ENCODE measurements around the gene CACNA2D3. TPM values are rescaled to one million over a fixed set of nuclear protein-coding genes. Genes with fewer than 3 reads are reported as not detected.

Gene CACNA2D3
- total RNA-seq, 1 experiment from 2014 or later: 2.0 TPM

DNA sequence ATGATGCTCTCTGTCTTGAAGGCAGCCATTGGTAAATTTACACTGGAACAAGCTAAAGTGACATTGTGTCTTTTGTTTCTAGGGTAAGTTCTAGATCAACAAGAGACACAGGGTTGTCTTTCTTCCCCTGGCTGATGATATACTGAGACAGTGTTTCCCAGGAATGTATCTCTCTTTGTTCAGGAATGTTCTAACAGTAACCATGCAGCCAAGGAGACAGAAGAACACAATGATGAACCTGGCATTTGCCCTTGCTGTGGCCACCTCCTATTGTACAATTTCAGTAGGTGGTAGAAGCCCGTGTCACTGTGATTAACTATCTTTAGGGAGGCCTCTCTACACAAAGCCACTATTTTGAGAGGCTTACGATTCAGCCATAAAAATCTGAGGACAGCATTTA is 674.8 kb downstream of the CACNA2D3 start:
- no peak for DNase-seq (ENCODE audit: low read depth)

DNA sequence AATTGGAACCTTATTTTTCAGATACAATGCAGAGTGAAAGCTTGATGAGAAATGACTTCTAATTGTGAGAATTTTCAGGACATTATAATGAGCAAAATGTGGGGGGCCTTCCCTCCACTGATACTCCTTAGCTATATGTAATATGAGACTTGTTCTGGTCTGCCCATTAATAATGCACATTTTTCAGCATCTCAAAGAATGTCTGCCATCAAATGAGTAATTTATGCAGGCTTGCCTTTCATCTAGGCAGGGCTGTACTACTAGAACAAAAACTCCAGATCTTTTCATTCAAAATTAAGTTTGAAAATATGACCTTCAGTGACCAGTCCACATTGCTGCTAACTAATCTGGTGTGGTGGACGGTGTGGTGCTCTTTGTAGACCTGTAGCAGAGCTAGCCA is 678.1 kb downstream of the CACNA2D3 start:
- no peak for DNase-seq (ENCODE audit: low read depth)

DNA sequence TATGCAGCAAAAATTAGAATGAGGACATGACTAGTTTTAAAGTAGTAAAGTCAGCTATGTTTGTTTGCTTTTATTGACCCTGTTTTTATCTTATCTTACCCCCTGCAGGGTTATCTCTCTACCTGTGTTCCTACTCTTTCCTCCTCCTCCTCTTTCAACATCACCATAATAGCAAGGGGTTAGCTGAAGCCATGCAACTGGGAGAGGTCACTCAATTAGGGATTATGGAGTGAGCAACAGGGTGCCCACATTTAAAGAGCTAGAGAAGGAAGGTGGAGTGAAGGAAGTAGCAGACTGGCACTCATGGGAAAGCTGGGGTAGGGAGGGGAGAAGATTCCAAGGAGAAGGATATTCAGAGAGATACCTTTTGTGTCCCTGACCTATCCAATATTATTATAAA is 679.6 kb downstream of the CACNA2D3 start:
- DNase-seq (ENCODE audit: low read depth): no peak

DNA sequence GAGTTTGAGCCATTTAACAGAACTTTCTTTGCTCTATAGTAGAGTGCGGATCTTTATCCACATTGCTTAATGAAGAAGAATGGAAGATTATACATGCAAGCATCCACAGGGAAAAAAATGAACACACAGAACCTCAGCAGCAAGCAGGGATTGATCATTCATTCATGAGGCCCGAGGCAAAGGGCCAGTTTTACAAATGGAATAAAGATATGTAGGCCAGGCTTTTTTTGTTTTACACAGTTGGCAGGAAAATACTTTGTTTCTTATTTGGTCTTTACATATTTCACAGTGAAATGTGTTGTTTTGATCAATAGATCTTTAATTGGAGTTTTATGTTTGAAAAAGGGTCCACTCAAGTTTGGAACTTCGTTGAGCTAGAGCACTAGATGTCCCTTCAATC is 688.0 kb downstream of the CACNA2D3 start:
- DNase-seq (ENCODE audit: low read depth): no peak

DNA sequence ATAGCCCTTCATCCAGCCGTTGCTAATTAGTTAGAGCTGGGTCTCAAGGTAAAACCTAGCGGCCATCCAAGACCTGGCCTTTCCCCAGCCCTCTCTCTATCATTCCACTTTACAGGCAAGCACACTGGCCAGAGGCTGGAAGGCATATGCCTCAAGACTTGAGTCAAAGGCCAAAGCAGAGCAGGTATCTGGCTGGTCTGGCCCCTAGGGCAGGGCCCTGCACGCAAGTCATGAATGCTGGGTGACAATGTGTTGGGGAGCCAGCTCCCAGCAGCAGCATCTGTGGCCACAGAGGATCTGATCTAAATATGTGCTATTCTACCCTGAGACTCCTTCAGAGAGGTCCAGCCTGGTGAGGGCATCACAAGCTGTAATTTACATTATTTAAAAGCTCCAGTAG is 691.9 kb downstream of the CACNA2D3 start:
- no peak for DNase-seq (ENCODE audit: low read depth)

DNA sequence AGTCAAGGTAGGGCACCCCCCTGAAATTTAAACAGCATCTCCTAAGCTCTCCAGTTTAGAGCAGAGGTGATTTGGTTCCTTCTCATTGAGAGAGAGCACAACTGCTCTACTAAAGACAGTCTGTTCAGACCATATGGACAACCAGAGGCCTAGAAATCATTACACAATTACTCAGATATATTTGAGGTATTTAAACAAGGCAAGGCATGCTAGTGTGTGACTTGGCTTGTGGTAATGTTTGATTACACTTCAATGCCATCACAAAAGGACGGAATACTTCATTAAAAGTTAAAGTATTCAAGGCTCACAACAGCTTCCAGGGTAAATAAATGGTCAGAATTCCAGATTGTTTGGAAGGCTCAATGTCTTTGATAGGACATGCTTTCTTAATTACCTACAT is 695.3 kb downstream of the CACNA2D3 start:
- DNase-seq (ENCODE audit: low read depth): no peak

DNA sequence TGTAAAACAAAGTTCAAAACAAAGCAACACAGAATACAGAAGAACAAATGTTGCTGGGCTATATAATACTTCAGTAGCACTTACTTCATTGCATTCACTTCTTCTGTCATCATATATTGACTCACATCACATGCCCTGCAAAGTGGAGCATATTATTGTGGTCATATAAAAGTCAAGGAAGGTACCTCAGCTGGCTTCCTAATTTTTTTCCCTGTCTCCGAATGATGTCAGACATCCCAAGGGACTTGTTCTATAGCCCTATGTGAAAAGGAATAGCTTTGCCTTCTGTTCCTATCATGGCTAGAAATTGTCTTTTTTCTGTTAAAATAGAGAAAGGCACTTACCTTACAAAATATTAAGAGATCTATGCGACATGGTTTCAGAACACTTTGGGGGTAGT is 696.1 kb downstream of the CACNA2D3 start:
- DNase-seq (ENCODE audit: low read depth): no peak

DNA sequence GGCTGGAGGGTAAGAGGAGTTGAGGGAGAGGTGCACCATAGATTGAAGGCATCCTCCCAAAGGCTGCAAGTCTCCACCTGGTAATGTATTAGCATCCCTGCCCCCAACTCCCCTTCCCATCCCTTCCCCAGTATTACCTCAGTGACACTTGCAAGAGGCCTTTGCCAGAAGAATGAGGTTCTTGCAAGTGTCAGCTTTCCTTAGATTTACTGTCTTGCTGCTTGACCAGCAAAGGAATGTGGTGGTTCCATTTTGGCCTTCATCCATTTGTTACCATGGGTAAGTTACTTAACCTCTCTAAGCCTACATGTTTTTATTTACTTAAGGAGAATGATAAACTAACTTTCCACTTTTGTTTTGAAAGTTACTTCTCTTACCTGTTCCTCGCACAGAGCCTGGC is 696.6 kb downstream of the CACNA2D3 start:
- DNase-seq (ENCODE audit: low read depth): no peak

DNA sequence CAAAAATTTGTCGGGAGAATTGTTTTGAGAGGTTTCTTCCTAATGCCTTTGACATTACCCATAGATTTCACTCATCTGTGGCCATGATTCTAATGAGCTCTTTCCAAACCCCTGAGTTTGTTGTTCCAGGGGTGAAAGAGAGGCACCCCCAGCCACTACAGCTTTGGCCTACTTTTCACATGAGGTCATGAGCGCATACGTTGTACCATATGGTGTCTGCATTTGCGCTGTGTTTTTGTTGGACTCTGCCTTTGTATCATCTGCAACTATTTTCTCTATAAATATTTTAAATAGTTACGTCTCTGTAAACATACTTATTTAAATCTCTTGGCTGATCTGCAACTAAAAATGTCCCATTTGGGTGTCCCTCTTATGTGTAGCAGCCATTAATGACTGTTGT is 697.6 kb downstream of the CACNA2D3 start:
- no peak for DNase-seq (ENCODE audit: low read depth)

DNA sequence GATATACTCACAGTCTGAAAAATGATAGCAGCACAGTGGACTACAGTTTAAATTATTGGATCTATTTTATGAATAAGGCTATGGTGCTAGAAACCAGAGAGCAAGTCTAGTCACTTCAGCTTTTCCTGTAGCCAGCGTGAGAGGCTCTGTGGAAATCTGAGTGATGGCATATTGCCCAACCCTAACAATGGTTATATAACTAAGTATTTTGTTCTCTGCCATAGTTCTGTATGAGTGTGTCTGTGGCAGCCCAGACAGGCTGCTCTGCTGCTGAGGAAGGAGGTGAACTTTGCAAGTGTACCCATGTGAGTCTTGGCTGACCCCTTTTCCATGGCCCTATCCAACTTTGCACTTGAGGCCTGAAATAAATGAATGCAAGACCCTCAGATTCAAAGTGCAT is 699.9 kb downstream of the CACNA2D3 start:
- peak; percentile 5 for DNase-seq (ENCODE audit: low read depth)

DNA sequence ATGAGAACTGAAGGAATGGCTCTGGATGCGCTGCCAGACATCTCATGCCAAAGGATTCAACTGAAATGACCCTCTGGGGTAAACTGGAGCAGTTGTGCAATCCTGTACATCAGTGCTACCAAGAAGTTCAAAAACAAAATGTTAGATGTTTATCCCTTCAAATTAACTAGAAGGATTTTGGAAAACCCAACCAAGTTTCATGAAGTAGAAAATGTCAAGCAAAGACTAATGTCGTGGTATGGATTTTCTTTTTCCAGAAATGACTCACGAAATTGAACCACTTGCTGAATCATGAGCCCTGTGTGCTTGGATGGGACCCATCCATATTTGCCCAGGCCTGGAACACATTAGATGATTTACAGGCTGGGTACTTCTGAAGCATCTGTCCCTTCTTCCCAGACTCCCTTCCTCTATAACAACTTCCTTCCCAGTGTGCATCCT is 703.9 kb downstream of the CACNA2D3 start:
- DNase-seq (ENCODE audit: low read depth): peak; percentile 14

DNA sequence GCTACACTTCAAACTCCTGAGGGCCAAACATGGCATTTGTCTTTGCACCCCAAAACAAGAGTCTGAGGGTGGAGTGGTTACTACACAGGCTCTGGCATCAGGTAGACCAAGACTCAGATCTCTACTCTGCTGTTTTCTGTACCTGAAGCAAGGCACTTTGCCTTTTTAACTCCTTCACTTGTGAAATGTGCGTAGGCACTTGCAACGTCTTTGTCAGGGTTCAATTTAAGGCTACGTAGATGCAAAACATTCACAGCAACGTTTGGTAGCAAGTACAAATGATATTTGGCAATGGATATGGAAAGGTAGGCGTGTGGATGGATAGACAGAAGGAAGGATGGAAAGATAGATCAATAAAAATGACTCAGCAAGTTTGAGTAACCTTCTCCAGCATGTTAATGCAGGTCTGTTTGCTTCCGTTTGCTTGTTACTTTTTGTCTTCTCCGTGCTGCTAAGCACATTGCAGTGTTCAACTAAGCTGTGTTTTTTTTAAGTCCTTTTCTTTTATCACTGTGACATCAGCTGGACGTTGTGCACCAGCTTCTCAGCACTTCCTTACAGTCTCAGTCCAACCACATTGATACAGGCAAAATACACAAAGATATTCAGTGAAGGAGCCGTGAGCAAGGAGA is 704.8 kb downstream of the CACNA2D3 start:
- no peak for DNase-seq (ENCODE audit: low read depth)

DNA sequence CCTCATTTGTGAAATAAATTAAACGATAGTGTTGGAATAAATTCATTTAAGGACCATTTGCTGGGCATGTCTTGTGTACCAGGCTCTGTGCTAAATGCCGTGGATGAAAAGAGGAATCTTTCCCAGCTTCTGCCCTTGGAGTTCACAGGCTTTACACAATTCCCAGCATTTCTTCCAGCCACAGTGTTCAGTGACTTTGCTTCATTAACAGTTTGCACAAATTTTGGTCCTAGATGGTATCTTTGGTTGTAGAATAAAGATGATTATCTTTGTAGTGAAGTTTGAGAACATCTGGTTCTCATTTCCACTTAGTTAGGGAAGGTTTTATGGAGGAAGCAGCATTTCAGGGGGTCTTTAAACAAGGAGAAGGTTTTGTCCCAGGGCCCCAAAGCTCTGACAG is 705.4 kb downstream of the CACNA2D3 start:
- no peak for DNase-seq (ENCODE audit: low read depth)

DNA sequence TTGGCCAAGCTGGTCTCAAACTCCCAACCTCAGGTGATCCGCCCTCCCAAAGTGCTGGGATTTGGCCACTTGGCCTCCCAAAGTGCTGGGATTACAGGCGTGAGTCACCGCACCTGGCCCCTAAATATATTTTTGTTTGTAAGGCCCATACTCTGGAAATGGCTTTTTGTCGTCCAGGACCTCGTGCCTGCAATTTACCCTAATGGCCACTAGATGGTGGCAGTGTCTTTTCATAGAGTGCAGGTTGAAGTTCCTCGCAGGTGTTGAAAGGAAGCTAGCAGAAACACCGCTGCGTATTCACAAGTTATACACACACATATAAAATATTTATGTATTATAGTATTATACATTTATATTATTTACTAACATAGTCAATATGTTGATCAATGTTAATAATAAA is 708.3 kb downstream of the CACNA2D3 start:
- peak; percentile 23 for DNase-seq (ENCODE audit: low read depth)

DNA sequence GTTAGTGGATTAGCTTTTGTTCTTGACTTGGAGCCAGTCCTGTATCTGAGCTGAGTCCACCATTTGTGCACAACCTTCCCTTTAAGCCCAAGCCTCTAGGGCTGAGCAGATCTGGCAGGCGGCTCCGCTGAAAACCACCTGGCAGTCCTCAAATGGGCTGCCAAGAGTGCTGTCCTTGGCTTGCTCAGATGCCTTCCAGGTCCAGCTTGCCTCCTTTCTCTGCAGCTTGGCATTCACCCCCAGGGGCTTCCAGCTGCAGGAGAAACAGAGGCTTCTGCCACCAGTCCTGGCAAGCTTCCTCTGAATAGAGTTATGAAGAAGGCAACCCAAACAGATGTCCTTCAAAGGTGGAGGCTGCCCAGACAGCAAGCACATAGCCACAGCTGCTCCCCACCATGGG is 708.8 kb downstream of the CACNA2D3 start:
- DNase-seq (ENCODE audit: low read depth): no peak

DNA sequence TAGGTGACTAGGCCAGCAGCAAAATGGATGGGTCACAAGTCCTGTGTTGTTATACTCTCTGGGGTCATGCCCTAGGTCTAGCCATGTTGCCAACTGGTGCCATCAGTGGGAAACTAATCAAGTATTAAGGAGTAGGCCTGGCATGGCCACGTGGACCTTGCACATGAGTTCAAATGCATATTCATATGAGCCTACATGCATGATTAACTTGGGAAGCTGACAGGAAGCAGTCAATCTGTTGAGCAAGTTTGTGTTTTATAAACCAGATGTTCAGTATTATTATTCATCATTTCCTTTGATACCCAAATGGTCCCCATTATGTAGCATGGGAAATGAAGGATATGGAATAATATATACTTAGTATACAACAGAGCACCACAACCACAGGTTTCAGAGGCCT is 710.5 kb downstream of the CACNA2D3 start:
- no peak for DNase-seq (ENCODE audit: low read depth)

DNA sequence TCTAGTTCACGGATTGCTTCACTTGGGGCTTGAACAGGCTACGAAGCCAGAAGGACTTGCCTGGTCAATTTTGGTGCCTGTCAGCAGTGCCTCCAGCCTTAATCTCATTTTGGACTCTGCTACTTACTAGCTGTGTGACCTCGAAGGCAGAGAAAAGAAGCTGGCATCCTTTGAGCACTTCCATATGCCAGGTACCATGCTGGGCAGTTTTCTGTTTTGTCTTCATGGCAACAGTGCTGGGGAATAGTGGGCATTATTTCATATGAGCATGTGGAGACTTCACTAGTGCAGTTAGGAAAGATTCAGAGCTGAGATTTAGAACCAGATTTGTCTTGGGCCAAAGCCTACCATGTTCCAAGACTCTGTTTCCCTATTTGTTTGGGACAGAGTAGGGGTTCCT is 713.3 kb downstream of the CACNA2D3 start:
- no peak for DNase-seq (ENCODE audit: low read depth)

DNA sequence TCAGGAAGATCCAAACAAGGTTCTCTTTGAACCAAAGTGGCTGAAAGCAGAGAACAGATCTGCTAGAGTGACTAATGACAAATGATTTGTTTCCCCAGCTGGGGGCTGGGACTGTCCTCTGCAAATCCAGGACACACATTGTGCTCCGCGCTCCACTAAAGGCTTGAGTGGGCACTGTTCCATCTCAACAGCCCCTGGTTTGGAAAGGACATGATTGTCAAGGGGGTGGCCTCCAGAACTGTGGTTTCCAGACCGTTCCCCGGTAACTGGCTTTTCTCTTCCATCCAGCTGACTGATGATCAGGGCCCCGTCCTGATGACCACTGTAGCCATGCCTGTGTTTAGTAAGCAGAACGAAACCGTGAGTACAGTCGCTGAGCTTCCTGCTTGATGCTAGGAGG is 714.5 kb downstream of the CACNA2D3 start:
- no peak for DNase-seq (ENCODE audit: low read depth)

DNA sequence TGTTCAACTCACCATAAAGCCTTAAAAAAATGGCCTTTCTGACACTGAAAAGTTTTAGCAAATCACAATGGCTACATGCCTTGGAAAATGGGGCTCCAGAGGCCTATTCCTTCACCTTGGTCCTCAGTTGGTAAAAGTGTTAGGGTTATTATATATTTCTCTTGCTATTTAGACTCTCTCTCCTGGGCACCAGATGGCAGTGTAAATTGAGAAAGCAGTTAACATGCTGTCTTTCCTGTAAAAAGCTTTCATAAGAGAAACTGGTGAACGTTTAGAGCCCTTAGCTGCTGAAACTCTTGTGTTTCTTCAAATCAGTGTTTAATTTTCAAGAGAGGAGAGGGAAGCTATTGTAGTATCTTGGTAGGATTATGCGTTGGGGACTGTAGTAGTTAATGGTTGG is 715.6 kb downstream of the CACNA2D3 start:
- DNase-seq (ENCODE audit: low read depth): peak; percentile 14

DNA sequence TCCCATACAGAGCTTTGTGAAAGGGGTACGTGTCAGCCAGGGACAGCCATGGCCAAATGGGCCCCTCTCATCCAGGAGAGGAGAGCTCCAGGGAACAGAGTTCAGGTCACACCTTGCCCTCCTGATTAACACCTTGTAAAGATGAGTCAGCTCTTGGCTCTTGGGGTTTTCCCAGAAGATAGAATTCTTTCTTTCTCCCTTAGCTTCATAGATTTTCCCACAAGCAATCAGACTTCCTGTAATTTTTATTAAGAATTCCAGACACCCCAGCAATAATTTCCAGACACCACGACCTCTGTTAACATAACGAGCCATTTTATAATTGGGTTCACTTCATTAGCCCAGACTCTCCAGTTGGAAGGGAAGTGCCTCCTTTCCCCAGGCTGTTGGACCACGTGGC is 719.1 kb downstream of the CACNA2D3 start:
- no peak for DNase-seq (ENCODE audit: low read depth)

DNA sequence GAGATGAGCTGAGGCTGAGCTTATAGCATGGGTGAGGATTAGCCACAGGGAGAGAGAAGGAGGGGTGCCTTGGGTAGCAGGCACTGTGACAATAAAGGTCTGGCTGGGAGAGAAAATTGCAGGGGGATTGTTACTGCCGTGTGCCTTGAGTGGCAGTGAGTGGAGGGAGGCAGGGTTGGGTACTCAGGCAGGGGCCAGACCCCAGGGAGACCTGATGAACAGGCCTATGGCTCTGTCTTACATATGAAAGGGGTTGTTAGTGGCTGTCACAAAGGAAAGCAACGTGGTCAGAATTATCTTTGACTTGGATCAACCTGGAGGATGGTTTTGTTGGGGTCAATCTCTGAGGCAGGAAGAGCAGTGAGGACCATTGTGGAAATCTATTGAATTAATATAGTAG is 721.0 kb downstream of the CACNA2D3 start:
- no peak for DNase-seq (ENCODE audit: low read depth)

DNA sequence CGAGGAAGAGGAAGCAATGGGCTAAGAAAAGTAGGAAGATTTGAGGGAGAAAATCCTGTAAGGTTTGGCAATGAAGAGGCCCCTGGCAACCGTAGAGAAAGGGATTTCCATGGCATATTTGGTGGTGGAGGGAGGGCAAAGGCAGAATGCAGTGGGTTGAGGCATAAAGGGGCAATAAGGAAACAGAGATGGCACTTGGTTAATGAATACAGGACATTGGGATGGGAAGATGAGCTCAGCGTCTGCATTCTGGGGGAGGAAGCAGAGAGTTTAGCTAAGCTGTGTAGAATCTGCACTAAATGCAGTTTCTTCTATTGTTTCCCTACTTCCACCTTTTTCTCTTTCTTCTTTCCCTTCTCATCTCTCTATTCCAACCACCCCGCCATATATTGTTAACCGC is 721.9 kb downstream of the CACNA2D3 start:
- DNase-seq (ENCODE audit: low read depth): no peak

DNA sequence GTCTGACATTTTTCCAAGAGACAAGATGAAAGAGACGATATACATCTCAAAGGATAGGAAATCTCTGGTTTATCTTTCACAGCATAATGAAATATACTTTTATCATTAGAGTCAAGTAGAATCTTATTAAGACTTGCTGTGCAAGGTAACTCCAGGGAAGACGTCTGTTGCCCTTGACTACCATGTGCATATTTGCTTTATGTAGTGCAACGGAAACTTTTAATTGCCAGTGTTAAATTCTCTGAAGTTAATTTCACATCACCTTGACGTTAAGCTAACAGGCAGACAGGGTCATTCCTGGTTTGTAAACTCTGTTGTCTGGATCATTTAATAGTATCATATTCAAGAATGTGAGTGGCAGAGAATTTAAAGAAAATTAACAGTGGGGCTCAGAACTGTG is 722.7 kb downstream of the CACNA2D3 start:
- DNase-seq (ENCODE audit: low read depth): no peak

DNA sequence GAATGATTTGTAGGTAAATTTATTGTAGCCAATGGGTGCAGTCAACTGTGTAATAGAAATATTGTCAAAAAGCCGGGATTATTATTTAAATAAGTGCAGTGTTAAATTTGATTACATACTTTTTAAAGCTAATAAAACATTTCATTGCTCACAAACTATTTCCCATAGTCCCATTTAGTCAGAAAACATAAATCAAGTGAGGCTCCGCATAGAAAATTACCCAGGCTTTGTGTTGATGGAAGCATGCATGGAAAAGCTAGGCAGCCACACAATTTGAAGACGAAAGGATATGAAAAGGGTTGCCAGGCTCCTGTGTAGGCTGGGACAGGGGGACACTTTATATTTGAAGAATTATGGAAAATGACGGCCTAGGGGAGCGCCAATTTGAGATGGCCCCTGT is 723.2 kb downstream of the CACNA2D3 start:
- DNase-seq (ENCODE audit: low read depth): no peak

DNA sequence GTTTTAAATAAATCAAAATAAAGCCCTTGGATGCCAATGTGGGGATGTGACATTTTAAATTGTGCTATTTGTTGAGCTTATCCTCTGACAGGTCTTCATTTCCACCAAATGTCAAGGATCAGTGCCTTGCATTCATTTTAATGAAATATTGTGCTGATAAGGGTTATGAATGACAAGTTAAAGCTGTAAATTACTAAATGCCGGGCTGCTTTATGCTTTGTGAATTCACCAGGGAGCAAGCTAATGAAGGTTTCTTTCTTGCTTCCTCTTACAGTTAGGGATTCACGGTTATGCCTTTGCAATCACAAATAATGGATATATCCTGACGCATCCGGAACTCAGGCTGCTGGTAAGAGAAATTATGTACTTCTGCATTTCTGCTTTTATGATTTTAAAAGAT is 723.8 kb downstream of the CACNA2D3 start:
- no peak for DNase-seq (ENCODE audit: low read depth)
